ENCODE data around the gene PCYT1A. TPM values are rescaled to one million over a fixed set of nuclear protein-coding genes. Genes with fewer than 3 reads are reported as not detected.
A peak's percentile ranks its signal among the peaks of the same experiment; 100 is the strongest.
"Not testable (repeated sequence)": the region's sequence is repeated elsewhere in the genome, so short reads cannot be mapped to it uniquely, and the experiment has no call there.

PCYT1A gene
- total RNA-seq, 1 experiment from 2014 or later: 64.5 TPM

DNA sequence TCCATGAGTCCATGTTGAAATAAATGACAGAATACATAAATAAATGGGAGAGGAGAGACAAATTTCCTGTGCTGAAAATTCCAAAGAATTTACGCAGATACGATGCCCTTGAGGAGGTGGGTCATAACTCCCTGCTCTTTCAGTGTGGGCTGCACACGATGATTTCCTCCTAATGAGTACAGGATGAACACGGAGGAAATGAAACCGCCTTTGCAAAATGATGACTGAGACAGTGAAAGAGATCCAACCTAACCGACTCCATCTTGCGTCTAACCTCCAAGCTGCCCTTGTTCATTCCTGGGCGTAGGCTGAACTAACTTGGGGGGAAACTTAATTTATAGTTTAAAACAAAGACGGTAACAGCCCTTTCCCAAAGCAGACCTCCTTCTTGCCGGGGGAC lies 15.0 kb upstream of the PCYT1A start:
- H3K4me3 Mint-ChIP-seq (ENCODE audit: unreplicated experiment); H3K27ac Mint-ChIP-seq (ENCODE audit: low read depth, unreplicated experiment); DNase-seq (ENCODE audit: unreplicated experiment); H3K4me1 Mint-ChIP-seq (ENCODE audit: insufficient read depth, unreplicated experiment); H3K27me3 Mint-ChIP-seq (ENCODE audit: insufficient read depth, unreplicated experiment); CTCF ChIA-PET; intact Hi-C loops (cut with micrococcal nuclease); H3K9me3 Mint-ChIP-seq (ENCODE audit: unreplicated experiment); BruUV-seq (replicated peaks): not testable (repeated sequence)
- POLR2A ChIA-PET: interaction anchor here (1.2 kb wide), 1 partner anchor 15 kb away, joined by 4 read pairs; the partner anchor contains the start of gene DYNLT2B
- H3K36me3 Mint-ChIP-seq (ENCODE audit: insufficient read depth, unreplicated experiment): peaks cover 42% of the 10 kb centered on the region

DNA sequence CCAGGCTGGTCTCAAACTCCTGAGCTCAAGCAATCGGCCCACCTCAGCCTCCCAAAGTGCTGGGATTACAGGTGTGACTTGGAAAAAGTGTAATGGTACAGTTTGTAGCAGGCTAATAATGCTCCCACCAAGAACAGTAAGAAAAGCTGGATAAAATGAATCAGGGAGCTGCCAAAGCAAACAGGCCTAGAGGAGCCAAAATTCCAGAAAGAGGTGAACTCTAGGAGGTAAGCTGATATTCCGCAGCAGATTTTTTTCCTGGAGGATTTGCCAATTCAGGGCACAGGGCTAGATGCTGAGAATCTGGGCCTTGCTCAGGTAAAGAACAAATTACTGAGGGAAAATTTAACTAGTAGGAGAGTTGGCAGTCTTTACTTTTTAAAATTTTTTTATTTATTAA lies 11.0 kb upstream of the PCYT1A start:
- Mint-ChIP-seq H3K9me3 (ENCODE audit: unreplicated experiment) (no peaks in the 10 kb centered on the region), H3K4me3 (ENCODE audit: unreplicated experiment) (no peak overlapping the region), H3K4me1 (ENCODE audit: insufficient read depth, unreplicated experiment) (no peaks in the 10 kb centered on the region), H3K27ac (ENCODE audit: low read depth, unreplicated experiment) (no peak overlapping the region), H3K27me3 (ENCODE audit: insufficient read depth, unreplicated experiment) (no peaks in the 10 kb centered on the region), H3K36me3 (ENCODE audit: insufficient read depth, unreplicated experiment) (peaks cover 40% of the 10 kb centered on the region)
- POLR2A ChIA-PET: interaction anchor here (1.6 kb wide), 1 partner anchor 22 kb away, joined by 3 read pairs; no protein-coding TSS in a partner anchor
- DNase-seq (ENCODE audit: unreplicated experiment): no peak
- no TSS peak for BruUV-seq (replicated peaks)
- TF ChIP-seq, protein P1, sequence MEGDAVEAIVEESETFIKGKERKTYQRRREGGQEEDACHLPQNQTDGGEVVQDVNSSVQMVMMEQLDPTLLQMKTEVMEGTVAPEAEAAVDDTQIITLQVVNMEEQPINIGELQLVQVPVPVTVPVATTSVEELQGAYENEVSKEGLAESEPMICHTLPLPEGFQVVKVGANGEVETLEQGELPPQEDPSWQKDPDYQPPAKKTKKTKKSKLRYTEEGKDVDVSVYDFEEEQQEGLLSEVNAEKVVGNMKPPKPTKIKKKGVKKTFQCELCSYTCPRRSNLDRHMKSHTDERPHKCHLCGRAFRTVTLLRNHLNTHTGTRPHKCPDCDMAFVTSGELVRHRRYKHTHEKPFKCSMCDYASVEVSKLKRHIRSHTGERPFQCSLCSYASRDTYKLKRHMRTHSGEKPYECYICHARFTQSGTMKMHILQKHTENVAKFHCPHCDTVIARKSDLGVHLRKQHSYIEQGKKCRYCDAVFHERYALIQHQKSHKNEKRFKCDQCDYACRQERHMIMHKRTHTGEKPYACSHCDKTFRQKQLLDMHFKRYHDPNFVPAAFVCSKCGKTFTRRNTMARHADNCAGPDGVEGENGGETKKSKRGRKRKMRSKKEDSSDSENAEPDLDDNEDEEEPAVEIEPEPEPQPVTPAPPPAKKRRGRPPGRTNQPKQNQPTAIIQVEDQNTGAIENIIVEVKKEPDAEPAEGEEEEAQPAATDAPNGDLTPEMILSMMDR (IDR thresholded peaks at IDR 0.05; ENCODE audit: unreplicated experiment): no peak
- CTCF ChIA-PET: interaction anchor here (0.6 kb wide), 1 partner anchor 1435 kb away, joined by 5 read pairs; no protein-coding TSS in a partner anchor
- intact Hi-C loops (cut with micrococcal nuclease): no loop called here

DNA sequence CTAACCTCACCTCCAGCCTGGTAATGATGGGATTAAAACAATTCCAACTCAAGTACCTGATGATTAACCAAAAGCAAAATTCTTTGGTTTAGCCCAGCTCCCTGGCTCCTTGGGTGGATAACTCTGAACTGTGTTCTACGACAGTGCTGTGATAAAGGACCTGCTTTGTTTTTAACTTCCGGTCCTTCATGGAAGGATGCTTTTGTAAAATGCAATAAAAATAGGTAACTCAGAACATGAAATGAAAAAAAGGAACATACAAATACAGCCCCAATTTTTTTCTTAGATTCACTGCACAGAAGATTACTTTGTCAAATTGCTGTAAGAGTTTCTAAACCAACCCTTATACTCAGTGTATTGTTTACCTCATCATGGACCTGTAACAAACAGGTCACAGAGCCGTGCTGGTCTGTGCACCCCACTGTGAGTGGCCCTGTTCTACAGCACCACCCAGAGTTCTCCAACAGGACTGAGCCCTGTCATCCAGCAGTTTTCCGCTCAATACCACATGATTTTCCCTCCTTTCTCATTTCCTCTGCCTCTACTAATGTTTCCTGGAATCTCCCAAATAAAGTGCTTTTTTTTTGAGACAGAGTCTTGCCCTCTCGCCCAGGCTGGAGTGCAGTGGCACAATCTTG lies 4.9 kb upstream of the PCYT1A start:
- Mint-ChIP-seq H3K36me3 (ENCODE audit: insufficient read depth, unreplicated experiment) (peaks cover 13% of the 10 kb centered on the region), H3K9me3 (ENCODE audit: unreplicated experiment) (no peaks in the 10 kb centered on the region), H3K27ac (ENCODE audit: low read depth, unreplicated experiment) (no peak overlapping the region), H3K4me1 (ENCODE audit: insufficient read depth, unreplicated experiment) (peaks cover 2% of the 10 kb centered on the region), H3K27me3 (ENCODE audit: insufficient read depth, unreplicated experiment) (no peaks in the 10 kb centered on the region), H3K4me3 (ENCODE audit: unreplicated experiment) (no peak overlapping the region)
- DNase-seq (ENCODE audit: unreplicated experiment): no peak
- CTCF ChIA-PET: interaction anchor here (0.7 kb wide), 1 partner anchor 15 kb away, joined by 5 read pairs; no protein-coding TSS in a partner anchor
- TF ChIP-seq, protein P1 (IDR thresholded peaks at IDR 0.05; ENCODE audit: unreplicated experiment): no peak
- intact Hi-C loops (cut with micrococcal nuclease): no loop called here
- BruUV-seq (replicated peaks): no TSS peak
- POLR2A ChIA-PET: interaction anchor here (1.6 kb wide), 1 partner anchor 26 kb away, joined by 4 read pairs; the partner anchor contains the start of gene DYNLT2B

DNA sequence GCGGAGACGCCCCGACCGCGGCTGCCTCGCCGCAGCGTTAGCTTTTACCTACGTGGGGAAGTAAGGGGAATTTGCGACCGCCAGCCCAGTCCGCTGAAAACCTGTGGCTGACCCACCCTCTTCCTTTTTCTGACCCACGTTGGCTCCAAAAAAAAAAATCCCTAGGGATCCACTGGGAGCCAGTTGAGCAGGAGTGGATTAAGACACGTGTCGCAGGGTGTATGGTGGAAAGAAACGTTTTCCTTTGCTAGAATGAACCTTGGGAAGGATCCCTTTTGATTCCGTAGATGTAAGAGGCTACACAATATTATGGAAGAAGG lies 575 bp upstream of the PCYT1A start:
- H3K4me1 Mint-ChIP-seq (ENCODE audit: insufficient read depth, unreplicated experiment): peaks cover 26% of the 10 kb centered on the region
- BruUV-seq (replicated peaks): no TSS peak
- CTCF ChIA-PET: interaction anchor here (0.7 to 1.1 kb wide), 2 partner anchors 29 to 79 kb away, joined by 3 read pairs; no protein-coding TSS in a partner anchor
- intact Hi-C loops (cut with micrococcal nuclease): no loop called here
- DNase-seq (ENCODE audit: unreplicated experiment): no peak
- peak overlapping the region; percentile 100 for H3K4me3 Mint-ChIP-seq (ENCODE audit: unreplicated experiment)
- H3K27ac Mint-ChIP-seq (ENCODE audit: low read depth, unreplicated experiment): peak overlapping the region; percentile 99
- TF ChIP-seq, protein P1 (IDR thresholded peaks at IDR 0.05; ENCODE audit: unreplicated experiment): no peak
- no peaks in the 10 kb centered on the region for H3K9me3 Mint-ChIP-seq (ENCODE audit: unreplicated experiment)
- peaks cover 20% of the 10 kb centered on the region for H3K36me3 Mint-ChIP-seq (ENCODE audit: insufficient read depth, unreplicated experiment)
- H3K27me3 Mint-ChIP-seq (ENCODE audit: insufficient read depth, unreplicated experiment): no peaks in the 10 kb centered on the region
- POLR2A ChIA-PET: interaction anchor here (0.7 to 3.1 kb wide), 12 partner anchors 8 to 847 kb away, joined by 3 to 13 read pairs (median 4); partner anchors contain the start of genes DYNLT2B and UBXN7

Measured in MCF 10A (cell line).